ENCODE measurements around the gene SNX5. TPM values are rescaled to one million over a fixed set of nuclear protein-coding genes. Genes with fewer than 3 reads are reported as not detected.

The SNX5 gene
- polyA plus RNA-seq, 1 donor from 2014 or later = 59.8 TPM

GRCh38 chr20:17995967-17996819 is 27.6 kb upstream of the SNX5 start:
- no peaks in the 10 kb centered on the region for H3K27me3 ChIP-seq (ENCODE audit: insufficient read depth, low read depth, low read length)
- no peaks in the 10 kb centered on the region for H3K9me3 ChIP-seq (ENCODE audit: low read length)
- H3K79me2 ChIP-seq (replicated peaks; ENCODE audit: insufficient read depth, low read length) = no peaks in the 10 kb centered on the region
- H3K36me3 ChIP-seq (ENCODE audit: insufficient read depth, low read length) = no peaks in the 10 kb centered on the region
- no peak for TF ChIP-seq POLR2AphosphoS5 (IDR thresholded peaks at IDR 0.05)
- TF ChIP-seq RAD21 (conservative IDR thresholded peaks at IDR 0.05) = peak; percentile 76
- TF ChIP-seq TAF1 (IDR thresholded peaks at IDR 0.05; ENCODE audit: low read depth) = no peak
- TF ChIP-seq REST (IDR thresholded peaks at IDR 0.05; ENCODE audit: borderline replicate concordance) = no peak
- peak; percentile 81 for TF ChIP-seq CTCF (IDR thresholded peaks at IDR 0.05; ENCODE audit: poor library complexity, severe bottlenecking)
- no peak for TF ChIP-seq MXI1 (conservative IDR thresholded peaks at IDR 0.05; ENCODE audit: poor library complexity, severe bottlenecking)
- peak; percentile 75 for TF ChIP-seq SMC3 (conservative IDR thresholded peaks at IDR 0.05; ENCODE audit: poor library complexity)
- no peak for TF ChIP-seq EZH2 (IDR thresholded peaks at IDR 0.05; ENCODE audit: borderline replicate concordance, insufficient read depth, low read length, poor library complexity, severe bottlenecking)
- no peaks in the 10 kb centered on the region for H3K9me2 ChIP-seq (ENCODE audit: insufficient read depth, low read length)
- H3K4me3 ChIP-seq (ENCODE audit: low read length) = no peak overlapping the region
- no peaks in the 10 kb centered on the region for H3F3A ChIP-seq (ENCODE audit: insufficient read depth, low read length, poor library complexity, severe bottlenecking)
- H3K27ac ChIP-seq (ENCODE audit: low read length) = no peak overlapping the region
- no peaks in the 10 kb centered on the region for H4K20me1 ChIP-seq (ENCODE audit: insufficient read depth)
- no peak overlapping the region for H3K4me2 ChIP-seq (ENCODE audit: low read length)
- no peak overlapping the region for H2AFZ ChIP-seq (ENCODE audit: low read depth, low read length)
- no peak overlapping the region for H3K9ac ChIP-seq (ENCODE audit: low read length)

GRCh38 chr20:17993546-17993945 is 25.0 kb upstream of the SNX5 start:
- Histone ChIP-seq H3F3A (ENCODE audit: insufficient read depth, low read length, poor library complexity, severe bottlenecking) (no peaks in the 10 kb centered on the region), H3K4me3 (ENCODE audit: low read length) (no peak overlapping the region), H3K4me2 (ENCODE audit: low read length) (no peak overlapping the region), H3K36me3 (ENCODE audit: insufficient read depth, low read length) (no peaks in the 10 kb centered on the region), H3K9ac (ENCODE audit: low read length) (no peak overlapping the region), H4K20me1 (ENCODE audit: insufficient read depth) (no peaks in the 10 kb centered on the region), H3K27ac (ENCODE audit: low read length) (no peak overlapping the region), H3K9me3 (ENCODE audit: low read length) (no peaks in the 10 kb centered on the region), H3K27me3 (ENCODE audit: insufficient read depth, low read depth, low read length) (no peaks in the 10 kb centered on the region), H2AFZ (ENCODE audit: low read depth, low read length) (no peak overlapping the region), H3K79me2 (replicated peaks; ENCODE audit: insufficient read depth, low read length) (no peaks in the 10 kb centered on the region), H3K9me2 (ENCODE audit: insufficient read depth, low read length) (no peaks in the 10 kb centered on the region)
- TF ChIP-seq MXI1 (conservative IDR thresholded peaks at IDR 0.05; ENCODE audit: poor library complexity, severe bottlenecking) = no peak

Measured in neural cell (in vitro differentiated cells).